Stimulated activated CD4-positive, alpha-beta T cell treated with anti-CD3 and anti-CD28 coated beads, Interleukin-1b, Interleukin-23, amount 100 ng/mL, for 1 hour (primary cell): ENCODE data around the gene LCN9.
"Not testable (repeated sequence)": the region's sequence is repeated elsewhere in the genome, so short reads cannot be mapped to it uniquely, and the experiment has no call there.

Experiments used
- DNase-seq, 2 donors: peaks; one replicate each; pipeline ENCODE4 v3.0.0-alpha.2; 2020; ENCODE audit warnings: low read depth in 2 of 2

Gene LCN9

GRCh38 chr9:135671591-135672041, 8.5 kb downstream of the LCN9 start:
- no peak for DNase-seq

GRCh38 chr9:135672786-135673185, 9.7 kb downstream of the LCN9 start:
- DNase-seq: not testable (repeated sequence)

- DNase-seq: no peak
Measured at GRCh38 chr9:135673941-135674340, 10.8 kb downstream of the LCN9 start.

GRCh38 chr9:135674977-135675376, 11.9 kb downstream of the LCN9 start:
- DNase-seq: no peak

GRCh38 chr9:135676891-135677290, 13.8 kb downstream of the LCN9 start:
- no peak for DNase-seq

GRCh38 chr9:135677641-135678168, 14.6 kb downstream of the LCN9 start:
- DNase-seq: no peak

- no peak for DNase-seq
Measured at GRCh38 chr9:135678236-135679017, 15.3 kb downstream of the LCN9 start.

GRCh38 chr9:135680056-135680455, 16.9 kb downstream of the LCN9 start:
- no peak for DNase-seq

GRCh38 chr9:135681161-135681560, 18.1 kb downstream of the LCN9 start:
- DNase-seq: no peak

GRCh38 chr9:135683401-135684034, 20.4 kb downstream of the LCN9 start:
- DNase-seq: no peak

GRCh38 chr9:135684691-135685090, 21.6 kb downstream of the LCN9 start:
- no peak for DNase-seq

GRCh38 chr9:135687216-135687615, 24.1 kb downstream of the LCN9 start:
- DNase-seq: no peak

GRCh38 chr9:135689011-135689410, 25.9 kb downstream of the LCN9 start:
- no peak for DNase-seq

- no peak for DNase-seq
Measured at GRCh38 chr9:135690836-135691570, 27.9 kb downstream of the LCN9 start.

GRCh38 chr9:135692410-135692809, 29.3 kb downstream of the LCN9 start:
- DNase-seq: no peak

GRCh38 chr9:135693265-135693664, 30.2 kb downstream of the LCN9 start:
- DNase-seq: no peak

GRCh38 chr9:135693771-135694170, 30.7 kb downstream of the LCN9 start:
- no peak for DNase-seq

- DNase-seq: no peak
Measured at GRCh38 chr9:135694414-135694813, 31.3 kb downstream of the LCN9 start.

- DNase-seq: no peak
Measured at GRCh38 chr9:135695036-135695435, 31.9 kb downstream of the LCN9 start.

- DNase-seq: no peak
Measured at GRCh38 chr9:135695642-135696041, 32.5 kb downstream of the LCN9 start.

GRCh38 chr9:135696446-135696845, 33.3 kb downstream of the LCN9 start:
- no peak for DNase-seq

- DNase-seq: no peak
Measured at GRCh38 chr9:135697226-135697625, 34.1 kb downstream of the LCN9 start.
